Adrenal gland (tissue), 5 donors: Measurements from ENCODE around the gene MEGF11.

Source experiments
- POLR2A ChIP-seq, 2 donors: fragments of 450-650 bp; IDR thresholded peaks; one replicate each; pipeline ENCODE4 v1.6.1; 2017; ENCODE audit warnings: antibody characterized with exemption in 2 of 2, mild to moderate bottlenecking in 2 of 2, moderate library complexity in 1 of 2
- TF ChIP-seq, protein P1 (sequence below), 6 experiments: fragments of 450-650 bp in 4 of 6; fragments of 200-600 bp in 2 of 6; sonication (generic) in 1 of 6; IDR thresholded peaks; 1 replicate in 5 of 6; 2 replicates in 1 of 6; pipeline versions ENCODE4 v1.5.1 to v1.8.0; 2016 to 2021; ENCODE audit warnings: antibody characterized with exemption in 6 of 6, mild to moderate bottlenecking in 2 of 6, moderate library complexity in 1 of 6
- donor health status: DM: no; HTN: no; CAD: no.

DNA sequence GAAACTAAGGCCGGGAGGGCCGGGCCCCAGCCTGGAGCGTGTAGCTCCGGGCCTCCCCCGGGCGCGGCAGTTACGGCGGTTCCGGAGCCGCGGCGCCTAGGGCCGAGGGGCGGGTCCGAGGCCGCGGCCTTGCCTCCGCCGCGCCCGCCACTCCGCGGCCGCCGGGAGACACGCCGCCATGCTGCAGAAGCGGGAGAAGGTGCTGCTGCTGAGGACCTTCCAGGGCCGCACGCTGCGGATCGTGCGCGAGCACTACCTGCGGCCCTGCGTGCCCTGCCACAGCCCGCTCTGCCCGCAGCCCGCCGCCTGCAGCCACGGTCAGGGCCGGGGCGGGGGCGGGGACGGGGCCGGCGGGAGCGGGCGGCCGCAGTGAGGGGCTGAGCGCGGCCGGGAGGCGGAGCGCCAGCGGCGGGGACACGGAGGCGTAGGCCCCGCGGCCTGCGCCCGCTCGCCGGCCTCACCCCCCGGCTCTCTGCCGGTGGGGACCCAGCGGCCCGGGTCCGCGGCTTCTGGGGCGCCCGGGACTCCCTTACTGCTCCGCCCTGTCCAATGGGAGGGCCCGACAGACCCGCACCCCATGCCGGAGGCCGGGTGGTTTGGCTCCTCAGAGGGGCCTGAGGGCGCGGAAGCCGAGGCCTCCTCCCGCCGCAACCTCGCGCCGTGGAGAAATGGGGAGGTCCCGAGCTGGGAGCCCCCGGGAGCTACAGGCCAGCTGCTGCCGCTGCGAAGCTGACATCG is 40.0 kb upstream of the MEGF11 start, which contains the start of gene DIS3L:
- TF ChIP-seq POLR2A (IDR thresholded peaks at IDR 0.05): peak; percentile 34 to 71
- TF ChIP-seq, protein P1, sequence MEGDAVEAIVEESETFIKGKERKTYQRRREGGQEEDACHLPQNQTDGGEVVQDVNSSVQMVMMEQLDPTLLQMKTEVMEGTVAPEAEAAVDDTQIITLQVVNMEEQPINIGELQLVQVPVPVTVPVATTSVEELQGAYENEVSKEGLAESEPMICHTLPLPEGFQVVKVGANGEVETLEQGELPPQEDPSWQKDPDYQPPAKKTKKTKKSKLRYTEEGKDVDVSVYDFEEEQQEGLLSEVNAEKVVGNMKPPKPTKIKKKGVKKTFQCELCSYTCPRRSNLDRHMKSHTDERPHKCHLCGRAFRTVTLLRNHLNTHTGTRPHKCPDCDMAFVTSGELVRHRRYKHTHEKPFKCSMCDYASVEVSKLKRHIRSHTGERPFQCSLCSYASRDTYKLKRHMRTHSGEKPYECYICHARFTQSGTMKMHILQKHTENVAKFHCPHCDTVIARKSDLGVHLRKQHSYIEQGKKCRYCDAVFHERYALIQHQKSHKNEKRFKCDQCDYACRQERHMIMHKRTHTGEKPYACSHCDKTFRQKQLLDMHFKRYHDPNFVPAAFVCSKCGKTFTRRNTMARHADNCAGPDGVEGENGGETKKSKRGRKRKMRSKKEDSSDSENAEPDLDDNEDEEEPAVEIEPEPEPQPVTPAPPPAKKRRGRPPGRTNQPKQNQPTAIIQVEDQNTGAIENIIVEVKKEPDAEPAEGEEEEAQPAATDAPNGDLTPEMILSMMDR (IDR thresholded peaks at IDR 0.05): no peak
